Temporal lobe (tissue), 1 donor: ENCODE measurements around the gene ANGPTL1. TPM values are rescaled to one million over a fixed set of nuclear protein-coding genes. Genes with fewer than 3 reads are reported as not detected.

ENCODE experiments used
- total RNA-seq: library from RNA; depleted of rRNA; stranded (reverse); fragments of >200 nt; gene quantifications from one replicate; pipeline ENCODE4 v1.2.3, GENCODE V29; 2014

Gene ANGPTL1
- total RNA-seq, 1 donor from 2014 or later = 4.7 TPM

Other genes with a start within 250 kb of the ANGPTL1 start
- gene RALGPS2, start 145.8 kb downstream of the ANGPTL1 start, total RNA-seq = 48.2 TPM
- 33.2 TPM for gene FAM20B, start 154.8 kb upstream of the ANGPTL1 start, total RNA-seq
- gene TOR3A, start 211.0 kb upstream of the ANGPTL1 start, total RNA-seq = 23.1 TPM